Fibroblast of pulmonary artery (primary cell): ENCODE data around the gene OPHN1.

Source experiments
- DNase-seq: peaks from one replicate; pipeline ENCODE4 v3.0.0-alpha.2; 2010; ENCODE audit warnings: low read depth
- H3K4me3 ChIP-seq: replicated peaks from 2 replicates; pipeline ENCODE4 v1.5.1; 2011; ENCODE audit warnings: low read depth, mild to moderate bottlenecking, control low read depth, low read length, moderate library complexity
- TF ChIP-seq, protein P1 (sequence below): IDR thresholded peaks from 2 replicates; pipeline ENCODE4 v1.5.1; 2011; ENCODE audit warnings: mild to moderate bottlenecking, control low read depth, low read length, inconsistent platforms; ENCODE audit errors: missing control alignments

Gene OPHN1

GRCh38 chrX:68428431-68428830 is 4.9 kb downstream of the OPHN1 start:
- TF ChIP-seq, protein P1, sequence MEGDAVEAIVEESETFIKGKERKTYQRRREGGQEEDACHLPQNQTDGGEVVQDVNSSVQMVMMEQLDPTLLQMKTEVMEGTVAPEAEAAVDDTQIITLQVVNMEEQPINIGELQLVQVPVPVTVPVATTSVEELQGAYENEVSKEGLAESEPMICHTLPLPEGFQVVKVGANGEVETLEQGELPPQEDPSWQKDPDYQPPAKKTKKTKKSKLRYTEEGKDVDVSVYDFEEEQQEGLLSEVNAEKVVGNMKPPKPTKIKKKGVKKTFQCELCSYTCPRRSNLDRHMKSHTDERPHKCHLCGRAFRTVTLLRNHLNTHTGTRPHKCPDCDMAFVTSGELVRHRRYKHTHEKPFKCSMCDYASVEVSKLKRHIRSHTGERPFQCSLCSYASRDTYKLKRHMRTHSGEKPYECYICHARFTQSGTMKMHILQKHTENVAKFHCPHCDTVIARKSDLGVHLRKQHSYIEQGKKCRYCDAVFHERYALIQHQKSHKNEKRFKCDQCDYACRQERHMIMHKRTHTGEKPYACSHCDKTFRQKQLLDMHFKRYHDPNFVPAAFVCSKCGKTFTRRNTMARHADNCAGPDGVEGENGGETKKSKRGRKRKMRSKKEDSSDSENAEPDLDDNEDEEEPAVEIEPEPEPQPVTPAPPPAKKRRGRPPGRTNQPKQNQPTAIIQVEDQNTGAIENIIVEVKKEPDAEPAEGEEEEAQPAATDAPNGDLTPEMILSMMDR = no peak
- peak; percentile 60 for DNase-seq
- no peak overlapping the region for H3K4me3 ChIP-seq

- no peak overlapping the region for H3K4me3 ChIP-seq
- TF ChIP-seq, protein P1 = no peak
- DNase-seq = no peak
Observed at GRCh38 chrX:68424719-68425118, 8.6 kb downstream of the OPHN1 start.

- TF ChIP-seq, protein P1 = no peak
- no peak for DNase-seq
- no peak overlapping the region for H3K4me3 ChIP-seq
Observed at GRCh38 chrX:68422478-68422877, 10.8 kb downstream of the OPHN1 start.

- TF ChIP-seq, protein P1 = no peak
- H3K4me3 ChIP-seq = no peak overlapping the region
- no peak for DNase-seq
Observed at GRCh38 chrX:68421636-68422035, 11.7 kb downstream of the OPHN1 start.

GRCh38 chrX:68420559-68420958 is 12.7 kb downstream of the OPHN1 start:
- no peak for DNase-seq
- TF ChIP-seq, protein P1 = no peak
- H3K4me3 ChIP-seq = no peak overlapping the region

DNA sequence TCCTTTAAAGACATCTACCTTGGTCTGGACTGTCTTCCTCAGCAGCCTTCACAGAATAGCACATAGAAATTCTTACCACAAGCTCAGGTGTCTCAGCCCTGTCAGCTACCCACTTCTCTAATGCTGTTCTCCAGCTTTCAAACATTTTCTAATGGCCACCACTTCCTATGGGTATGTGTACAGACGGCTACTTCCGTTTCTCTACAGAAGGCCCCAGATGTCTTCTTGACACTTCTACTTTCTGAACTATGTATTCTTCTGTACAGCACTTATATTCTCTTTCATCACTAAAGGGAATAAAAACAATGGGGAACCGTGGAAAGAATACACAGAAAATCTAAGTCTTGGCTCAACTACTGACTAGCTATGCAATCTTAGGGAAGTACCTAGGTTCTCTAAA is 13.3 kb downstream of the OPHN1 start:
- no peak overlapping the region for H3K4me3 ChIP-seq
- TF ChIP-seq, protein P1 = no peak
- DNase-seq = no peak

DNA sequence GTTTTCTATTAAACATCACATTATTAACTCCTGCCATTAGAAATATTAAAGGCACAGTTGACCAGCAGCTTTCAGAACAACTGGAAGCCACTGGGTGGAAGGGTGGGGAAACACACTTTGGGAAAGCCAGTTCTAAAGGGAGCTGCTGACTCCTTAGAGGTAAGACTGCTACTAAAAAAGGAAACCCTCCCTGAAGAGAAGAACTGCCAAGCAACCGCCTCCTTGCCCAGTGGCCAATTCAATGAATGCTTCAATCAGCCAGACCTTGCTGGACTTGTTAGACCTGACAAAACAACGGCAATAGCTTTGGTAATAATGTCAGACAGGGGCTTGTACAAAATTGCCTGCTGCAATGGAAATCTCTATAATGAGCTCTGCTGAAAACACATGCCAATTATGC is 15.6 kb downstream of the OPHN1 start:
- DNase-seq = no peak
- TF ChIP-seq, protein P1 = no peak
- H3K4me3 ChIP-seq = no peak overlapping the region
